ENCODE data around the gene SBNO2. TPM values are rescaled to one million over a fixed set of nuclear protein-coding genes. Genes with fewer than 3 reads are reported as not detected.

Gene SBNO2
- total RNA-seq, 1 donor from 2014 or later, result 32.5 TPM

GRCh38 chr19:1113030-1113985 lies 60.8 kb downstream of the SBNO2 start:
- Mint-ChIP-seq H3K4me3 (peak overlapping the region; percentile 19), H3K4me1 (no peaks in the 10 kb centered on the region), H3K36me3 (ENCODE audit: low read depth) (no peaks in the 10 kb centered on the region), H3K27ac (ENCODE audit: unreplicated experiment) (no peak overlapping the region), H3K9me3 (no peaks in the 10 kb centered on the region), H3K27me3 (ENCODE audit: low read depth) (no peaks in the 10 kb centered on the region)
- TF ChIP-seq CTCF (conservative IDR thresholded peaks at IDR 0.05), result peak; percentile 94
- peak; percentile 95 for DNase-seq (ENCODE audit: low read depth, low spot score)

GRCh38 chr19:1112268-1113029 lies 61.6 kb downstream of the SBNO2 start:
- no peaks in the 10 kb centered on the region for H3K9me3 Mint-ChIP-seq
- no peaks in the 10 kb centered on the region for H3K36me3 Mint-ChIP-seq (ENCODE audit: low read depth)
- H3K27ac Mint-ChIP-seq (ENCODE audit: unreplicated experiment), result no peak overlapping the region
- no peak for TF ChIP-seq CTCF (conservative IDR thresholded peaks at IDR 0.05)
- no peak for DNase-seq (ENCODE audit: low read depth, low spot score)
- no peaks in the 10 kb centered on the region for H3K4me1 Mint-ChIP-seq
- H3K4me3 Mint-ChIP-seq, result no peak overlapping the region
- H3K27me3 Mint-ChIP-seq (ENCODE audit: low read depth), result no peaks in the 10 kb centered on the region

GRCh38 chr19:1111641-1112267 lies 62.3 kb downstream of the SBNO2 start:
- no peaks in the 10 kb centered on the region for H3K27me3 Mint-ChIP-seq (ENCODE audit: low read depth)
- H3K36me3 Mint-ChIP-seq (ENCODE audit: low read depth), result no peaks in the 10 kb centered on the region
- no peak for TF ChIP-seq CTCF (conservative IDR thresholded peaks at IDR 0.05)
- H3K4me3 Mint-ChIP-seq, result no peak overlapping the region
- H3K9me3 Mint-ChIP-seq, result no peaks in the 10 kb centered on the region
- H3K27ac Mint-ChIP-seq (ENCODE audit: unreplicated experiment), result no peak overlapping the region
- H3K4me1 Mint-ChIP-seq, result no peaks in the 10 kb centered on the region
- DNase-seq (ENCODE audit: low read depth, low spot score), result no peak

- TF ChIP-seq CTCF (conservative IDR thresholded peaks at IDR 0.05), result no peak
- H3K36me3 Mint-ChIP-seq (ENCODE audit: low read depth), result no peaks in the 10 kb centered on the region
- peak overlapping the region; percentile 47 for H3K4me3 Mint-ChIP-seq
- no peak for DNase-seq (ENCODE audit: low read depth, low spot score)
- H3K9me3 Mint-ChIP-seq, result no peaks in the 10 kb centered on the region
- H3K27me3 Mint-ChIP-seq (ENCODE audit: low read depth), result no peaks in the 10 kb centered on the region
- no peak overlapping the region for H3K27ac Mint-ChIP-seq (ENCODE audit: unreplicated experiment)
- no peaks in the 10 kb centered on the region for H3K4me1 Mint-ChIP-seq
These were observed 63.0 kb downstream of the SBNO2 start for GRCh38 chr19:1110809-1111640.

Measured in neural crest cell (in vitro differentiated cells).